Renal cortex interstitium (tissue), 11 donors: ENCODE data around the gene EFNB2. TPM values are rescaled to one million over a fixed set of nuclear protein-coding genes. Genes with fewer than 3 reads are reported as not detected.

Source experiments
- DNase-seq, 11 donors: peaks; one replicate each; pipeline ENCODE4 v3.0.0-alpha.2; 2013; ENCODE audit warnings: low read depth in 9 of 11, low spot score in 4 of 11; ENCODE audit errors: extremely low read depth in 1 of 11
- polyA plus RNA-seq, 3 donors: library from polyadenylated mRNA; unstranded; fragments of 120-200 nt; gene quantifications; one replicate each; pipeline ENCODE4 v1.2.1, GENCODE V29; 2013; ENCODE audit not compliant: insufficient read length in 3 of 3

Gene EFNB2
- polyA plus RNA-seq, 3 donors, result 111 to 155 (median 135) TPM

DNA sequence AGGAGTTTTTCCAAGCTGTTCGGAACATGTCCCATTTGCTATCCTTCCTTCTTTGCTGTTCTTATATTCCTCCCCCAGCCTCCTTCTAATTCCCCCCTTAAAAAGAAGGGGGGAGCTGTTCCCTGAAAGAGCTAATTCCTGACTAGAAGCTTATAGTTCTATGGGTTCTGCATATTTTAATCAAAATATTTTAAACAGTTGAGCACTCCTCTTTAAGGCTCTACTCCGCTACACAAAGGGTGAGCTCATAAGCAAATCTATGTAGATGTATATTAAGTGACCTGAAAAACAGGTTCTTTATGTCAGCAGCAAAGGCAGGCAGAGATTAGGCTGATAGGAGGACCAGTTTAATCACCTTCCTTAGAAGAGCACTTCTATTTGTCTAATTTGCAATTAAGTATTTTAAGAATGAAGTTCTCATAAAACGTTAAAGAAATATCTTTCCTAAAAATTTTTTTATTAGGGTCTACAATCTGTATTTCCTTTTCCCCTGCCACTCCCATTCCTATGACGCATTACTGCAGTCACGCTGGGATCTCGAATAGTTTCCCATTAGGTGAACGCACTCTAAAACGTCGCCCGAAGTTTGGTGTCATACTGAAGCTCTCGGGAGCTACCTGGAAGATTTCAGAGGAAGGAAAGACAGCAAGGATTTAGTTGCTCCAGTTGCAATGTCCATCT lies 5.2 kb downstream of the EFNB2 start:
- no peak for DNase-seq

DNA sequence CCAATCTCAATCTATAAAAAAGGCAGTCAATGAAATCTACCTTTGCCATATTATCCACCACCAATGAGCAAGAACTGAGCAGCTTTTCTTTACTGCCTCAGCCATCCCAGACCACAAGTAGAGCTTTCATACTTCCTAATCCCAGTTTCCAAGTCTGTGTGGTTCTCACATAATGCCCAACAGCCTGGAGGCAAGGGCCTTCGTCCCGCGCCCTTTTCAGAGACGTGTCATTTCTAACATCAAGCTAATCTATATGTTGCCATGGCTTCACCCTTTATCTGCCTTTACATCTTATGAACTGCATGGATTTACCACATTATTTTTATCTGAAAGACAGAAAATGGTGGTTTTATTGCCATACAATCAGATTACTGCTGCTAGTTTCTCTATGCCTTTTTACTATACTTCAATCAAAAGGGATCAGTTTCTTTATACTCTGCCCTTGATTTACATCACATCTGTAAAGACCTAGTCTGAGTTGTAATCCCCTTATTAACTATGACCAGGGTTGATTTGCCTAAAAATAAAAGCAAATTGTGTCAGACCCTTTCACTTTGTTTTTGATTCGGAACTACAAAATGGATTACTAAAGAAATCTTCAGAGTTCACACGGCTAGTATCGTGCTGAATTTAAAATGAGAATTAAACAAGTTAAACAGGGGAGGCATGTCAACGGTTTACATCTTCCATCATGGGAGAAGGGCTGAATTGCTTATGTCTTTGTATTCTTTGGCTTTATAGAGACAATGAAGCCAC lies 5.9 kb downstream of the EFNB2 start:
- DNase-seq, result no peak

DNA sequence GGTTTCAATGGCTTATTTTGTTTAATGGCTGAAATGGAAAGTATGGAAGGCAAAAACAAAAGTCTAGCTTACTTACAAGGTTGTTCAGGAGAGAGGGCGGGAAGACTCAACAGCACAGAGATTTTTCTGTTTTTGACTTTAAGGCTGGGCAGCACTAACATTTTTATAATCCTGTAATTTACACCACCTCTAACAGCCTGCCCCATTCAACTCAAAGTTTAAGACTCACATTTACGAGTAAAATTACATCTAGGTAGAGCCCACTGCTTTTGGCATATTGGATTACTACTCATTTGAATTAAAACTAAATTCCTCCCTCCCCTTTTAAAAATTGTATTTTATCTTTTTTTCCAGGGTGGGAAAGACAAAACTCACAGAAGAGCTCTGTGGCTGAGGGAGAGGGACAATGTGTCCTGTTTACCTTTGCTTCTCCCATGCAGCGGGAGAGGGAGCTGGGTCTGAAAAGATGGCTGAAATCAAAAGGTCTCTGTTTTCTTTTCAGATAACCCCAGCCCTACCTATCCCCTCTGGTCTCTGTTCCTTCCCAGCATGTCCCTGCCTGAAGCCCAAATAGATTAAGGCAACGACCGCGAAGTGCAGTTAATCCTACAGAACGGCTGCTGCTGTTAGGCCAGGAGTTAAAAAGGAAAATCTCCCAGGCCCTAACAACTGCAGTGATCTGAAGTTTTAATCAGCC lies 6.6 kb downstream of the EFNB2 start:
- no peak for DNase-seq

DNA sequence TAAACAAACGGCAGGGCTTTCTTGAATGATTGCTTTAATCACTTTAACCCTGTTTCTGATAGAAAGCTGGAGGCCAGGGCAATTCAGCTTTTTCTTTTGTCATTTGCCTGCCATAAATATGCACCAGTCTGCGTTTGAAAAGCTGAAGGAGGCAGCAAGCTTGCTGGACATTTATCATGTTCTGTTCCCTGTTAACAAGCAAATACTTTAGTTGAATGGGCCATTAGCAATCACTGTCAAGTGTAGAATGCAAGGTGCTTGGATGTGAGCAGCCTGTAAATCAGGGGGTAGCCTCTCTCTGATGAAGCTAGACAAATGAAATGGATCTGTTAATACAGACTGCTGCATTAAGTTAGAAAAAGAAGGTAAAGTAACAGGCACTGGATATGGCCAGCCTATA lies 7.6 kb downstream of the EFNB2 start:
- DNase-seq, result no peak

DNA sequence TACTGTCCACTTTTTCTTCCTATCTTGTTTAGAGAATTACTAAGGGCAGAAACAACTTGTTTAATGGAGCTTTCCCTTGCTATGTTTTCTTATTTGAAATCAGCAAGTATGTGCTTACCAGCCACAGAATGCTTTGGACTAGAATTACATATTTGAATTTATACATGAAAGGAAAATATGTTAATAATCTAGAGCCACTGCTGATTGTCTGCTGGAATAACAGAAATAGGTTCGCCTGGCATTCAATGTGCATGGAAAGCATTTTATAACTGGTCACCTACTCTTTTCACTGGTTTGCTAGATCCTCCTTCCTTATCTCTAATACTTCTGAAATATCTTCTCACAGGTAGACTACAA lies 8.0 kb downstream of the EFNB2 start:
- no peak for DNase-seq

DNA sequence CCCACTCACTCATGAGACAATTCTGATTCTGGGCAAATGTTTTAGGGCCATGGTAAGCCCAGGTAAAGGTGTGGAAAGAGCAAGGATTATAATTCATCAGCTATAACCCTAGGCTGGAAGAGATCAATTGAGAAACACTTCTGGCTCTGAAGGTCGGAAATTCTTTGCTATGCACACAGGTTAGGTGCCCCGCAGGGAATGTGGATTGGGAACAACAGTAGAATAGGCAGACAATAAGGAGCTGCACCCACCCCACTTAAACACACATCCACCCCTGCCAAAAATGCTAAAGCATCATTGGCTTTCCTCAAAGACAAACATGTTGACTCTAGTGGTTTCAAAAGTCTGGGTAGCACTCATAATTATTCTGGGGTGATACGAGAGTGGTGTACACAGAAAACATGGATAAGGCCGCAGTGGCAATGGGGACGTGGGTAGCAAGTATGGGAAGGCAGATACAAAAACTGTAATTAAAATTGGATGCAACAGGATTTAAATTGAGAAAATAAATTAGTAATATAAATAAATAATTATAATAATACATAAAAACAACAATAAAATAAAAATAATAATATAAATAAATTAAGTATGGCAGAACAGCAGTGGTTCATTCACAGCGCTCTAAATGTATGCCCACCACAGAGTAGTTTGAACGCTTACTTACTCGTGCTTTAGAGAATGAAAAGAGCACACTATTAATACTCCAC lies 8.6 kb downstream of the EFNB2 start:
- DNase-seq, result no peak

DNA sequence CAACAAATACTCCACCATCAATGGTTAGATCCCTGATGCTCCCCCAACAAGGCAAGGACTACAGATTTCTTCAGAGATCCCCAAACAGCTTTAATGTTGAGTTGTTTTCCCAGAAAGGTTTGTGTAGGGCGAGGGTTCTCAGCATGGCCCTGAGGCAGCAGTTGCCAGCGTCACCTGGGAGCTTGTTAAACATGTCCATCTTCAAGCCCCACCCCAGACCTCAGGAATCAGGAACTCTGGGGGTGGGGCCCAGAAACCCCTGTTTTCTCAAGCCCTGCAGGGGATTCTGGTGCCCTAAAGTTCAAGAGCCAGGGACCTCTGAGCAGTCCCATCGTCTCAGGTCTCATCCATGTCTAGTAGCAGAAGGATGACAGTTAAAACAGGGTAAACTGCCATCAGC lies 9.6 kb downstream of the EFNB2 start:
- no peak for DNase-seq

DNA sequence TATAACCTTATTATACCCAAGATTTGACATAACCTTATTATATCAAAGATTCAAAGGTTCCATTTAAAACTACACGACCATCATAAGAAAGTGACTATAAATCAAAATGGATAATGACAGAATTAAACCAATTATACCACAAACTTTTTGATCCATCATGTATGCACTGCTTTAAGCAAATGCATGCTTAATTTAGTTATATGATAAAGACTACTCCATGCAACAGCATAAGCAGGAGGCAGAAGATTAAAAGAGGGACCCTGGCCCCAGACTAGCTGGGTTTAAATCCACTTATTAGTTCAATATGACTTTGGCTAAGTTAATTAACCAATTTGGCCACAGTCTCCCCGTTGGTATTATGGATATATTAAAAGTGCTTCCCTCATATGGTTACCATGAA lies 11.4 kb downstream of the EFNB2 start:
- no peak for DNase-seq

DNA sequence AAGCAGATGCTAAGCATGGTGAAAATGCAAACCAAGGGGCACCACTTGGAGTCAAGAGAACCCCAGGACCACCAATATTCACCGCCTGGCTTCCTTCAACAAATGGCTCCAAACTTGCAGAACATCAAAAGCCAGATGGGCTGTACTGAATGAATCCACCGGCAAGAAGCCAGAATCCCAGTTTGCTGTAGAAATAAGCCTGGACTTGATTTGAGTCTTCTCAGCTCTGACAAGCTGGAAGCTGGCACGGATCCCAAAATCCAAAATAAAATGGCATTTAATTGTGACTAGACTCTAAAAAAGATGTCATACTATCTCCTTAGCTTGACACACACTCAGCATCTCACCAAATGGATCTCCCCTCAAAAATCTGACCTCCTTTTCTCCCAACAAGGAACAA lies 11.9 kb downstream of the EFNB2 start:
- DNase-seq, result no peak

DNA sequence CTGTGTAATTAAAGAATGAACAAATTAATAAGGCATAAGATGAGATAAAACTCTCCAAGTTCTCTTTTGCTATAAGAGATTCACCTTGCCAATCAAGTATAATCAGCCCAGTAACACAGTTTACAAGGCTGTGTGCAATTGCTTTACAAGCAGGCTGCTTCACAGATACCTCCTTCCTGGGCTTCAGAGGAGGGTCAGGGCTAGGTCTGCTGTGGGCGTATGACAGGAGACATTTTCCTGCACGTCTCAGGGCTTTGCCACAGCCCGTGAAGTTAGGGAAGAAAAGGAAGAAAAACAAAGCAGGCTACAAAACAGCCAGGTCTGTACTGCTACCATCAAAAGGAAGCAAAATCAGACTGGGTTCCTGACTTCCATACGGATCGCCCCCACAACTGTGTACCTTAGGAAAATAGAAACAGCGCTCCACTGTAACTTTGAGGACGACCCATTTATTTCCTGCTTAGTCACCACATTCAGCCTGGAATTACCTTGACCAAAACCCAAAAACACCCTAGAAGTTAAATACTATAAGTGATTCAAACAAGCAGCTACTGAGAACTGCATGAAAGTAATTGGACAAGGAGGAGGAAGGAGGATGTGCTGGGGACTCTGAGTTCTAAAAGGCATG lies 12.4 kb downstream of the EFNB2 start:
- no peak for DNase-seq

DNA sequence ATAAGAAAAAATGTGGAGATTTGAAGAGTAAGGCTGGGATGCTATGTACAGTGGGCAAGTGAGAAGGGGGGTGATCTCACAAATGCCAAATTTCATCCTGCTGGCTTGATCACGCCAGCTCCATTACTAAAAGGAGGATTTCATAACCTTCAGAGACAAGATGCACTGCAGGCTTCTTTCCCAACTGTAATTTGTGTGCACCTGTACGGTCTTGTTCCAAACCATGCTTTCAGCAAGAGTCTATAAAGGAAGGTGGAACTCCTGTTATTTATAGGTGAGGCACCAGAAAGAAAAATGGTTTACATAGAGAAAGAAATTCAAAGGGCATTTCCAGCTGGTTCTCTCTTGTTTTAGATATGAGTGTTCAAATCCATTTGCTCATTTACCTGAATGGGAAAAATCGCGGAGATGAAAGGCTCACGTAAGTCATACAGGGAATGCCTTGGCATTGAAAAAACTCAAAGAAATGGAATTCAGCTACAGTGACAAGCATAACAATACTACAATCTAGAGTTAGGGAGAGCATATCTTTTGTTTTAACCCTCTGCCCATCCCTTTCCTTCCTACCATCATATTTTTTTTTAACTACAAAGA lies 13.3 kb downstream of the EFNB2 start:
- DNase-seq, result no peak

DNA sequence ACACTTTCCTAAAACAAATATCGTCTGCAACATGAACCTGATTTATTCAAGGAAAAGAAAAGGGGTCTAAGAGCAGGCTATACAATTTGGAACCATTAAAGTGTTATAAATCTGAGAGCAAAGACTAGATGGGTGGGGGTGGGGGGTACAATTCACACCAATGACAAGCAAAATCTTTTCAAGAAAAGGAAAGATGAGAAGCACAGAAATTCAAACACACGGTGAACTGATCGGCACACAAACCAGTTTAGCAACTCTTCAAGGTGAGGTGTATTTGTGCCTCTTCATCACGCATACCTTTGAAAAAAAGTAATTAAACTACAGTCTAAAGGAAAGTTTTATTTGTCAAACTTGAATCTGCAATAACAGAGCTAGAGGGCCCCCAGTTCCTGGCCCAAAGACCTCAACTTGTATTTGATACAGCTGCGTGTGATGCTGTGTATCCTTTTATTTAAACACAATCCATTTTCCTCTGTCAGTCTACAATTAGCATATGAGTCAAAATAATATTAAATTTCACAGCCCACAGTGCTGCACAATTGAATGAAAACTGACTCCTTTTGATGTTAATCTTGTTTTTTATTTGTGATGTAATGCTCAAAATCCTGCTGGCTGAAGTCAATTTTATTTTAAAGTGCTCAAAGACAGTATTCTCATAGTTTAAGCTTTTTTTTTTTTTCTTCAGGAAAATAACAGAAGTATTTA lies 14.2 kb downstream of the EFNB2 start:
- DNase-seq, result no peak

DNA sequence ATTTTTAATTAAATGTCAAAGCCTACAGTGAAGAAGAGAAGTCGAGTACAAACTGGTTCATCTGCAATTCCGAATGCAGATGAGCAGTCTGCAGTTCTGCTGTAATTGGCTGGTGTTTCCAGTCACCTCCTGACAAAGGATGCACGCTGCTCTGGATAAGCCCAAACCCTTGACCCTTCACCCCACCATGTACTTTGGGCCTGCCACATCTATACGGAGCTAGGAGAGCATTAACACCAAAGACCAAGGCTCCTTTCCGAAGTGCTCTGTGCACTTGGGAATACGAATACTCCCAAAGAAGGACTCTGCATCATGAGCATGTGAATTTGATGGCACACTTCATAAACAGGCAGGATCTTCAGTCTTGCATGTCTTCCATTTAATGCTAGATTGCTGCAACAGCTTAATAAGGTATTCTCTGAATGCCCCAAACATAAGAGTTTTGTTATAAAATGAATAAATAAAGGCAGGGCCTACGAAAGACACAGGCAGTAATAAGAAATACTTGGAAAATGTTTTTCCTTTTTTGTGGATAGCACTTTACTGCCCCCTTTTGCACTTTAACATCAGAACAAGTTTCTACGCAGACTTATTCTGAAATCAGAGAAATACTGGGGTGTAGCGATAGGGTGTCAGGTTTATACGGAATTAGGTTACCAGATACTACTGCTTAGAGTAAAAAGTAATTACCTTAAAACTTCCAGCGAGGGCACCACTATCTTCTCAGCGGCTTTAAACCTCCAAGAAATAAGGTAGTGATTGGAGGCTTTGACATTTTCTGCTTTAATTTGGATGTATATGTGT lies 15.0 kb downstream of the EFNB2 start:
- no peak for DNase-seq

DNA sequence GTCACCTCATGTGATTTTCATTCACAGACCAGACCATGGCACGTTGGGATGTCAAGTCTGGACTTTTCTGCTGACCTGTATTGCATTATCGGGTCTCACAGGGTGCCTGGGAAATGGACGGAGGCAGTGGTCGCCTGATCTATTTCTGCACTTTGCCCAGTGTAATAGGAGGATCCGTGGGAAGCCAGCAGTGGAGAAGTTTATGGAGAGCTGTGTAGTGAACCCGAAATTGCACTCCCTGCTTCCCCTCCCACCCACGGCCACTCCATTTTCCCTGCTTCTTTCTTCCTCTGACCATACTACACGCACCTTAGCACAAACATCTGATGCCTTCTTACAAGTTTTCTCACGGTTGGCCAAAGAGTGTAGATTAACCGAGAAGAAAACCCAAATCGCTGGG lies 16.9 kb downstream of the EFNB2 start:
- DNase-seq, result no peak

DNA sequence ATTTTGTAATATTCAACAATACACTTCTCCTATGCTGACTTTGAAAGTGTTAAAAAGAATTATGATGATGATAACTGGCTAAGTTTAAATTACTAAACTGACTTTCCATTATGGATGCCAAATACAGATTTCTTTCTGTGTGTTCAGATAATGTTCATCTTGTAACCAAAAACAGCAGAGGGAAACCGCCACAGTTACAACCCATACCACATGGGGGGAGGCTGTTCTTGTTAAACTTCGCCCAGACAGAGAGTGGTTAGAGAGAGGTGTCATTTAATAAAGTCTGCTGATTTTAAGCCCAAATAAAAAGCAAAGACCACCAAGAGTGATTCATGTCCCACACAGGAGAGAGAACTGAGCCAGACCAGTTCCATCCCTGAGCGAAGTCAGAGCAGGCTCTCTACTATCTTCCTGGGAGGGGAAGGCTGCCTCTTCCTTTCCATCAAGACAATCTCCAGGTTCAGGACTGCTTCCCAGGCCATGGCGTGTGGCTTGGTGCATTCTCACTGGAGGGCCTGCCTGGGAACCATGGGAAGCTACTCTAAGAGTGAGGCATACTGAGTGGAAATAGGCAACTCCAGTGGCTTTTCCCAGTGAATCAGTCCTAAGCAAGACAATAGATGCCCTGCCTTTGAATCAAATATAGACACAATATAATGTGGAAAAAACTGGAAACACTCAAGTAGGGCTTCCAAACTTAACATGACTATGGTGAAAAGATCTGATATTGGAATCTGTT lies 18.2 kb downstream of the EFNB2 start:
- DNase-seq, result no peak

DNA sequence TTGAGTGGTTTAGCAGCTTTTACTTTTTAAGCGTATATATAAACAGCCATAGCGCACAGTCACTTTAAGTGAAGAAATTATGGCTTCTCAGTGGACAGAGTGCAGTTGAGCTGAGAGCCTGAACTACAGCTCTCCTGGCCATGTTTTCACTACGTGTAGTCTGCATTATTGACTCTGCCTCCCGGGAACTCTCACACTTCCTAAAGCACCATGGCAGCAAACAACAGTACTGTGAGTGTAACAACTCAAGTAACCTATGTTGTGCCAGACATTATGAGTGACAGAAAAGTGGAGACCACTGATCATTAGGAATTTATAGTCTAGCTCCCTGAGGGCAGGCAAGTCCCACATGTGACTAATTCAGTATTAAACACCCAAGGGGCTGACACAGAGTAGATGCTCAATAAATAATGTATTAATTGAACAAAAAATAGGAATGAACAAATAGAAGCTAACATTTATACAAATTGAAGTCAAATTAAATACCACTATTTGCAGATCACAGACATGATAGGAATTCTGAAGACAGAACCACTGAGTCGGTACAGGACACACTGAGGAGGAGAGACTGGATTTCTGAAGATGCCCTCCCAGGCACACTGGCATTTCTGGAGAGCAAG lies 19.7 kb downstream of the EFNB2 start:
- DNase-seq, result no peak
